Endothelial cell of hepatic sinusoid (primary cell): ENCODE data around the gene CLEC20A.

Experiments used
- in situ Hi-C: cut with HindIII; loops from 2 replicates; pipeline ENCODE4 v1.10.0; 2017; ENCODE audit warnings: low sequenced_read_pairs

The CLEC20A gene

DNA sequence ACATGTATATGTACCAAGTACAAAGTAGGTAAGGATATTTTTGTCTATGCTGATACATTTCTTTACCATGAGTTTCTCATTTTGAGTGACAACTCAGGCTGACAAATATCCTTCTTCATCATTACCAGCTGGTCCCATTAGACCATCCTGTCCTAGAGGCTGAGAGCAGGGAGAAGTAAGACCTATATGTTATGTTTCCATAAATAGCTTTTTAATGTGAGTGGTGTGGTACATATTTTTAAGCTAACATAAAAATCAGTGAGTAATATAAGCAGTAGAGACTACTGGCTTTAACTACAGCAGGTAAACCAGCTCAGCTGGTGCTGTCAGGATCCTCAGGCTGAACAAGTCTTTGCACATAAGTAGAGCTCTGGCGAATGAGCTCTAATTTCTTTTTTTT lies 62.4 kb downstream of the CLEC20A start:
- in situ Hi-C loops, result no loop called here
